ENCODE measurements around the gene TPSB2.

TPSB2 gene

DNA sequence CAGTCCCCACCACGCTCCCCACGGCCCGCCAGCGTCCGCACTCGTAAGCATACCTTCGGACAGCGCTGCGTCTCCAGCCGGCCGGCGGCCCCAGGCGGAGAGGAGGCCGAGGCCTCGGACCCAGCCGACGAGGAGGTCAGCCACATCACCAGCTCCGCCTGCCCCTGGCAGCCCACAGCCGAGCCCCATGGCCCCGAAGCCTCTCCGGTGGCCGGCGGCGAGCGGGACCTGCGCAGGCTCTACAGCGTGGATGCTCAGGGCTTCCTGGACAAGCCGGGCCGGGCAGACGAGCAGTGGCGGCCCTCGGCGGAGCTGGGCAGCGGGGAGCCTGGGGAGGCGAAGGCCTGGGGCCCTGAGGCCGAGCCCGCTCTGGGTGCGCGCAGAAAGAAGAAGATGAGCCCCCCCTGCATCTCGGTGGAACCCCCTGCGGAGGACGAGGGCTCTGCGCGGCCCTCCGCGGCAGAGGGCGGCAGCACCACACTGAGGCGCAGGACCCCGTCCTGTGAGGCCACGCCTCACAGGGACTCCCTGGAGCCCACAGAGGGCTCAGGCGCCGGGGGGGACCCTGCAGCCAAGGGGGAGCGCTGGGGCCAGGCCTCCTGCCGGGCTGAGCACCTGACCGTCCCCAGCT is 9.8 kb downstream of the TPSB2 start:
- no peak for DNase-seq (ENCODE audit: low read depth)

DNA sequence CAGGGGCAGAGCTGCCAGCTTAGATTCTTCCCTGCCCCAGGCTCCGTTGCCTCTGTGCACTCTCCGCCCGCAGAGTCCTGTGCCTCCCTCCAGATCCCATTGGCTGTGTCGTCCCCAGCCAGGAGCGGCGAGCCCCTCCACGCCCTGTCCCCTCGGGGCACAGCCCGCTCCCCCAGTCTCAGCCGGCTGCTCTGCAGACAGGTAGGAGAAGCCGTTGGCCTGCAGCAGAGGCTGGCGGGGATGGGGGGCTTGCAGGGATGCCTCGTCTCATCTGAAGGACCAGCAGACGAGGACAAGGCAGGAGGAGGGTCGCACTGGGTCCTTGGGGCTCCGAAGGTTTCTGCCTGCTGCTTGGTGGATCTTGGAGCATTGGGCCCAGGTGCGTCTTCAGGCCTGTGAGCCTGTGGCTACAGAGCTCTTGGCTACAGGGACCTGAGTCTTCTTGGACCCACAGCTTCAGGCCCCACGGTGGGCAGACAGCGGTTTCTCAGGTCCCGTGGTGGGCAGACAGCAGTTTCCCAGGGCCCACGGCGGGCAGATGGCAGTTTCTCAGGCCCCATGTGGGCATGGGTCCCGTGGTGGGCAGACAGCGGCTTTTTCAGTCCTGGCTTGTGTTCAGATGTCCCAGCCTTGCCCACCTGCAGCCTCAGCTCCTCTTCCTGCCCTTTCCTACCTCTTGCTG is 10.9 kb downstream of the TPSB2 start:
- DNase-seq (ENCODE audit: low read depth), result no peak

DNA sequence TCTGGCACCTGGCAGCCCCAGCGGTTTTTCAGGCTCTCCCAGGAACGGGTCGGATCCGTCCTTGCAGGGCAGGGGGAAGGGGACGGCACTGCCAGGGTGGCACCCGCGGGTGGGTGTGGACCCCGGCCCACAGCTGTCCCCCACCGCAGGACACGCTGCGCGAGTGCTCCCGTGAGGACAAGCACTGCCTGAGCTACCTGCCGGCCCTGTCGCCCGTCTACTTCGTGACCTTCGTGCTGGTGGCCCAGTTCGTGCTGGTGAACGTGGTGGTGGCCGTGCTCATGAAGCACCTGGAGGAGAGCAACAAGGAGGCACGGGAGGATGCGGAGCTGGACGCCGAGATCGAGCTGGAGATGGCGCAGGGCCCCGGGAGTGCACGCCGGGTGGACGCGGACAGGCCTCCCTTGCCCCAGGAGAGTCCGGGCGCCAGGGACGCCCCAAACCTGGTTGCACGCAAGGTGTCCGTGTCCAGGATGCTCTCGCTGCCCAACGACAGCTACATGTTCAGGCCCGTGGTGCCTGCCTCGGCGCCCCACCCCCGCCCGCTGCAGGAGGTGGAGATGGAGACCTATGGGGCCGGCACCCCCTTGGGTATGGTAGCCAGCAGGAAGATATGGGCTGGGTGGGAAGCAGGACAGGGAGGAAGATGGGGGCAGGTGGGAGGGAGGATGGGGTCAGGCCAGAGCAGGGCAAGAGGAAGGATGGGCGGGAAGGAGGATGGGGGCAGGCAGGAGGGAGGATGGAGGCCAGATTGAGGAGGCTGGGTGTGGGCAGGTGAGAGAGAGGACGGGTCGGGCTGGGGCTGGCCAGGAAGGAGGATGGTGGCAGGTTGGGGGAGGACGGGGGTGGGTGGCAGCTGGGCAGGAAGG is 11.7 kb downstream of the TPSB2 start:
- DNase-seq (ENCODE audit: low read depth), result no peak

DNA sequence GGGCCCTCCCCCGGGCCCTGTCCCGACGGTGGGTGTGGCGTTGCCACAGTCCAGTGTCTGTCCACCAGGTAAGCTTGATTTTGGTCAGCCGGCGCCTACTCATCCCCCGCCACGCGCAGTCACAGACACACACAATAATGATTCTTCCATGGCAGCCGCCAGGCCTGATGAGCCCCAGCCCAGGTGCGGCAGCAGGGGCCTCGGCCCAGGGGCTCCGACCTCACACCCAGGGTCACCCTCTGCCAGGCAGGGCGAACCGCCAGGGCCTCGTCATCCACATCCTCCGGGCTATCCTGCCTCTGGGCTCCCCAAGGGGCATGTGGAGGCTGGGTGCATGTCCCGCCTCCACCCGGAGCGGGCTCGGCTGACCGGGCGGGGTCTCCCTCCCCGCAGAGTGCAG is 12.5 kb downstream of the TPSB2 start:
- DNase-seq (ENCODE audit: low read depth), result no peak

DNA sequence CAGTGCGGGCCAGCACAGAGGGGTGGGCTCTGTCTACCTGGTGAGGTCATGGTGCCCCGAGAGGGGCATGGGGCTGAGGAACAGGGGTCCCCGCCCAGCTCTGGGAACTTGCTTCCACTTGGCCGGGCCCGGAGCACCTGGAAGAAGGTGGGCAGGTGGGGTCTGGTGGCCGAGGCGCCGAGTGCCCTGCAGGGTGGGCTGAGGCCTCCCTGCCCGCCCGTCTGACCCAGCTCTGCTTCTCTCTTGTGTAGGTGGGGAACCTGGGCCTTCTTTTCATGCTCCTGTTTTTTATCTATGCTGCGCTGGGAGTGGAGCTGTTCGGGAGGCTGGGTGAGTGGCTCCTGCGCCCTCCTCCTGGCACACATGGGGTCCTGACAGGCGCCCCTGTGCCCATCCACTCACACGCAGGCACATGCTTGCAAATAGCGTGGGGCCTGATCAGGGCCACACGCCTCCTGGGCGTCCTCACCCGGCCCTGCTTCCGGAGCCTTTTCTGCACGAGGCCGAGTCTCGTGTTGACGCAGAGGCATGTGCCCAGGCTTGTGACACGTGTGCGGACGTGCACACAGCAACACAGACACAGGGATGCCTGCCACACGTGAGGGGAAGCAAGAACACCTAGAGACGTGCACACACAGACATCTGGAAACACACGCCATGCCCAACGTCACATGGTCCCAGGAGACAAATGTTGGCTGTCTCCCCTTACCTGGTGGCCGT is 13.1 kb downstream of the TPSB2 start:
- DNase-seq (ENCODE audit: low read depth), result no peak

DNA sequence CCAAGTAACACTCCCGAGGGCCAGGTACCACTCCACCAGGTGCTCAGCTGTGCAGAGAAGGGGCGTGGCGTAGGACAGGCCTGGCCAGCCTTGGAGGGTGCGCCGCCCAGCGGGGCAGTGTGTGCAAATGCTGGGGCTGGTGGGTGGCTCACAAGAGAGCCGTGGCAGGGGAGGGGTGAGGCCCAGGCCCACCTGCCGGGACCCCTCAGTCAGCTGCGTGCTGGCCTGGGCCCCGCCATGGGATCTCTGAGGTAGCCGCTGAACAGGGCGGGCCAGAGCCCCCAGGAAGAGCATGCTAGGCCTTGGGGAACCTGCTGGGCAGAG is 13.7 kb downstream of the TPSB2 start:
- no peak for DNase-seq (ENCODE audit: low read depth)

DNA sequence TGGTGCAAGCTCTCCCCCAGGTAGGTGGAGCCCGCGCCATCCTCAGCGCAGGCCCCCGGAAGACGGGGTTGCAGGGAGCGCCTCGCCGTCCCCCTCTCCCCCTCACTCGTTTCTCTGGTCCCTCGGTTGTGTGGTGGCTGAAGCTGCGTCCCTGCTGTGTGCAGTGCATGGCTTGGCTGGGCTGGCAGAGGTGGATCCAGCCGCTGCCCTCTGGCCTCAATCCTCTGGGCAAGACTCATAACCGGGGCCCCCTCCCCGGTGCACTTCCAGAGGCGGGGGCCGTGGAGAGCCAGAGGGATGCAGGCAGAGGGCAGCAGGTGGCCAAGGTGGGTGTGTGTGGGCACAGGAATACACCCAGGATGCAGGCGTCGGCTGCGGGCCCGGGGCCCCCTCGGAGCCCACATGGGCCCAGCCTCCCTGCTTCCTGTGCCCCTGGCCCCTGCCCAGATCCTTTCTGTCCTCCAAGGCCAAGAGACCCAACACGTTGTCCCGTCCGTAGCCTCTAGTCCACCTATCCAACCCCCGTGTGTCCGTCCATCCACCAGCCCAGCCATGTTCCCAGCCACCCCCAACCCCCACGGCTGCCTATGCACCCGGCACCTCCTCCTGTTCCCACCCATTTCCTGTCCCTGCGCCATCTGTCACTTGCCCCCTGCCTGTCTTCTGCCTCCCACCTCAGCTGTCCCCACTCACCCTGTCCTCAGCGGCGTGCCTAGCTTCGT is 14.2 kb downstream of the TPSB2 start:
- DNase-seq (ENCODE audit: low read depth), result no peak

DNA sequence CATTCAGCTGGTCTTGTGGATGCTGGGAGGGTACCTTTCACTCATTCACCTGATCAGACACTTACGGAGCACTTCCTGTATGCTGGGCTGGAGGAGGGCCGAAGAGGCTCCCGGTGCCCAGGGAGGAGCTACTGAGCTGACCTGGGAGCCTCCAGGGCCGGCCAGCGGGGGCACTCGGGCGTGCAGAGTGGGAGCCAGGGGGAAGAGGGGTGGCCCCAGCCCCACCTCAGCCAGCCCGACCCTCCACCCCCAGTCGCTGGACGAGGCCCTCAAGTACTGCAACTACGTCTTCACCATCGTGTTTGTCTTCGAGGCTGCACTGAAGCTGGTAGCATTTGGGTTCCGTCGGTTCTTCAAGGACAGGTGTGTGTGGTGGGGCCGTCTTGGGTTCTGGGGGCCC is 15.3 kb downstream of the TPSB2 start:
- DNase-seq (ENCODE audit: low read depth), result no peak

DNA sequence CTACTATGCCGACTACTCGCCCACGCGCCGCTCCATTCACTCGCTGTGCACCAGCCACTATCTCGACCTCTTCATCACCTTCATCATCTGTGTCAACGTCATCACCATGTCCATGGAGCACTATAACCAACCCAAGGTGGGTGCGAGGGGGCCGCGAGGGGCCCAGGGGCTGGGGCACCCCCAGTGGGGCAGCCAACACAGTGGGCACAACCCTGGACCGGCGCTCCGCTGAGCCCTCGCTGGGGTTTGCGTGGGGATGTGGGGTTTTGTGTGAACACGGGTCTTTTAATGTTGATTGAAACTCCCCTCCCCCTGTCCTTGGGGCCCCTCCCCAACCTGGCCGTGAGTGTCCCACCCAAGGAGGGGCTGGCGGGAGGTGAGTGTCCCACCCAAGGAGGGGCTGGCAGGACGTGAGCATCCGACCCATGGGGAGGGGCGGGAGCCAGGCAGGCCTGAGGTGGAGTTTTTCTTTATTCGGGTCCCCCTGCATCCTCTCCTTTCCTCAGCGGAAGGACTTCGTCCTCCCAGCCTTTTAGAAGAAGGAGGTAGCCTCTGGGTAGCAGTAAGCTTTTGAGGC is 16.1 kb downstream of the TPSB2 start:
- no peak for DNase-seq (ENCODE audit: low read depth)

DNA sequence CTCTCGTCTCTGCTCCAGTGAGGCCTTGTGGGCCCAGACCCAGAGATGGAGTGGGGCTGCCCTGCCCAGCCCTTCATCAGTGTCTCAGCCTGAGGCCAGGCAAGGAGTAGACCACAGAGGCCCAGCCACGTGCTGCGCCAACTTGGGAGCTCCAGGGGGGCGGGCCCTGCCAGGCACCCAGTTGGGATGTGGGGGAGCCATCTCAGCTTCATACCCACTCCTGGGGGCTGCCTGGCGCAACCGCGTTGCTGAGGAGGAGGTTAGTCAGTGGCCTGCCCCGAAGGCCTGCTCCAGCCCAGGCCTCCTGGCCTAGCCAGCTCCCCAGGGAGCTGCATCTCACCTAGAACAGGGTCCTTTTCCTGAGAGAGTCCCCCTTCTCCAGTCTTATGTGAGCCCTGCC is 16.8 kb downstream of the TPSB2 start:
- DNase-seq (ENCODE audit: low read depth), result no peak

DNA sequence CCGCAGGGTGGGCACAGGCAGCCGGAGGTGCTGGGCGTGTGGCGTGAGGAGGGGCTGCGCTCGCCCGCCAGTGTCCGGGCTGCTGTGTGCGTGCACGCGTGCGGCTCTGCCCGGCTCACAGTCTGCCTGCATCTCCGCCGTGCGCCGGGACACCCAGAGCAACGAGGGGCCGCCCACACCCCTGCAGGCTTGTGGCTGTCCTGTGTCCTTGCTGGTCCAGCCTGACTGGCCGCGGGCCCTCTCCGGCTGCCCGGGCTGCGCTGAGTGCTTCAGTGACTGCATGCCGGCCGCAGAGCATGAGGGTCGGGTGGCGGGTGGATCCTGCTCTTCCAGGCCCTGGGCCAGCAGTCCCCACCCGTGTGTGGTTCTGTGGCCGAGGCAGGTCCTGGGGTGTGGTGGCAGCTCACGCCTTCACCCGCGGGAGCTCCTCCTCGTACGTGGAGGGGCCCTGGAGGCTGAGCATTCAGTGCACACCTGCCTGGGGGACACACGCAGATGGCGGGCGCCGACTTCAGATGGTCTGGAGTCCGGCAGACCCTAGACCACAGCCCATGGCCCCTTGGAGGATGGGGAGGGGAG is 17.3 kb downstream of the TPSB2 start:
- no peak for DNase-seq (ENCODE audit: low read depth)

DNA sequence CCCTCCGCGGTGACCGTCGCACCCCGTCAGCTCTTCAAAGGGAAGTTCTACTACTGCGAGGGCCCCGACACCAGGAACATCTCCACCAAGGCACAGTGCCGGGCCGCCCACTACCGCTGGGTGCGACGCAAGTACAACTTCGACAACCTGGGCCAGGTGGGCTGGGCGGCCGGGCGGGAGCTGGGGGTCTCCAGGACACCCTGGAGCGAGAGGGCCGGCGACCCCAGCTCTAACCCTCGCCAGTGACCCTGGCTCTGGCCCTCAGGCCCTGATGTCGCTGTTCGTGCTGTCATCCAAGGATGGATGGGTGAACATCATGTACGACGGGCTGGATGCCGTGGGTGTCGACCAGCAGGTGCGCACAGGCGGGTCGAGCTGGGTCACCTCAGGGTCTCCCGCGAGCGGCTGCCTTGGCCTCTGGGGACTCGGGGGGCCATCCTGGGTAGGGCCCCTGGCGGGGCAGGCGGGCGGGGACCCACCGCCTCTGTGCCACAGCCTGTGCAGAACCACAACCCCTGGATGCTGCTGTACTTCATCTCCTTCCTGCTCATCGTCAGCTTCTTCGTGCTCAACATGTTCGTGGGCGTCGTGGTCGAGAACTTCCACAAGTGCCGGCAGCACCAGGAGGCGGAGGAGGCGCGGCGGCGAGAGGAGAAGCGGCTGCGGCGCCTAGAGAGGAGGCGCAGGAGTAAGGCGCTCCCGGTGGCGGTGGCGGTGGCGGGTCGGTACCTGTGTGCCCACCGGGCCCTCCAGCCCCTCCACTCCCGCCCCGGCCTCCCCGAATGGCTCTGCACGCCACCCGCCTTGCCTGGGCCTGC is 18.3 kb downstream of the TPSB2 start:
- DNase-seq (ENCODE audit: low read depth), result no peak

DNA sequence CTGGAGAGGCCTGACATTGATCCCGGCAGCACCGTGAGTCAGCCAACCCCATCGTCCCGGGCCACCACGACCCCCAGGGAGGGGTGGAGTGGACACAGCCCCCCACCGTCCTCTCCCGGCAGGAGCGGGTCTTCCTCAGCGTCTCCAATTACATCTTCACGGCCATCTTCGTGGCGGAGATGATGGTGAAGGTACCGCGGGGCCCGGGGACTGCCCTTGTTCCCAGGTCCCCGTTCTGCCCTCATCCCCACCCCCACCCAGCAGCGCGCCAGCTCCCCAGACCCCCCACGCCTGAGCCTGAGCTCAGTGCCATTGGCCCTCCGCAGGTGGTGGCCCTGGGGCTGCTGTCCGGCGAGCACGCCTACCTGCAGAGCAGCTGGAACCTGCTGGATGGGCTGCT is 19.5 kb downstream of the TPSB2 start:
- no peak for DNase-seq (ENCODE audit: low read depth)

DNA sequence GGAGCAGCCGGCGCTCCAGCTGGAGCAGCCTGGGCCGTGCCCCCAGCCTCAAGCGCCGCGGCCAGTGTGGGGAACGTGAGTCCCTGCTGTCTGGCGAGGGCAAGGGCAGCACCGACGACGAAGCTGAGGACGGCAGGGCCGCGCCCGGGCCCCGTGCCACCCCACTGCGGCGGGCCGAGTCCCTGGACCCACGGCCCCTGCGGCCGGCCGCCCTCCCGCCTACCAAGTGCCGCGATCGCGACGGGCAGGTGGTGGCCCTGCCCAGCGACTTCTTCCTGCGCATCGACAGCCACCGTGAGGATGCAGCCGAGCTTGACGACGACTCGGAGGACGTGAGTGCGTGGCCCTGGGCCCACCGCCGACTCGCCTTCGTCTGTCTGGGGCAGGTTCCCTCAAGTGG is 20.9 kb downstream of the TPSB2 start:
- no peak for DNase-seq (ENCODE audit: low read depth)

DNA sequence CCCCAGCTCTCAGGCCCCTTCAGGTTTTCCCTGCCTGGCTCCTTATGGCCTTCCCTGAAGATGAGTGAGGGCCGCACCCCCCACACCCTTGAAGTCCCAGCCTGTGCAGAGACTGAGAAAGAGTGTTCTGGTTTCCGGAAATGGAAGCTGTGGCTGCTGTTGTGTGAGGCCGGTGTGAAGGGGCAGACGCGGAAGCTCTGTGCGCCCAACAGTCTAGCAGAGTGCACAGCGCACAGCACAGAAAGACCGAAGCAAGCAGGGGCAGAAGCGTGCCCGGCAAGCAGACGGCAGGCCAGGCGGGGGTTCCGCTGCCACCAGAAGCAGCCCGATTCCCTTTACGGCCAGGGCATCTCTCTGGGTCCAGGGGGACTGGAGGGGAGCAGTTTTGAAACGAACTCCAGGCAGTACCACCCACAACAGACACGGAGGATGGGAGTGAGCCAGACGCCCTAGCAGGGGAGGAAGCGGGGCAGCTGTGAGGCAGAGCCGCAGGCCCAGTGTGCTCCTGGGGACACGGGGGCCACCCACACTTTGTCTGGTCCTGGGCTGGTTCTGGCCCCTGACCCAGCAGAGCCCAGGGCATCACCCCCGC is 21.6 kb downstream of the TPSB2 start:
- no peak for DNase-seq (ENCODE audit: low read depth)

DNA sequence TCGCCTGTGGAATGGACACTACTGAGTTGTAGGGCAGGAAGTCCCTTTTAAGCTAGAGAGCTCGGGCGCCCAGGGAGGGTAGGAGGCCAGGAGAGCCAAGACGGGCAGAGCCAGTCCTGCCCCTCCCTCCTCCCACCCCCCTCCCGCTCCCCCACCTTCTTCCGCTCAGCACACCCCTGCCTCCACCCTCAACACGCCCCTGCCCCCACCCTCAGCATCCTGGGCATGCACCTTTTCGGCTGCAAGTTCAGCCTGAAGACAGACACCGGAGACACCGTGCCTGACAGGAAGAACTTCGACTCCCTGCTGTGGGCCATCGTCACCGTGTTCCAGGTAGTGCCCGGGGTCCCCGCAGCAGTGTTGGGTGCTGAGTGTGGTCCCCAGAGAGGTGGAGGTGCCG is 23.2 kb downstream of the TPSB2 start:
- DNase-seq (ENCODE audit: low read depth), result no peak

DNA sequence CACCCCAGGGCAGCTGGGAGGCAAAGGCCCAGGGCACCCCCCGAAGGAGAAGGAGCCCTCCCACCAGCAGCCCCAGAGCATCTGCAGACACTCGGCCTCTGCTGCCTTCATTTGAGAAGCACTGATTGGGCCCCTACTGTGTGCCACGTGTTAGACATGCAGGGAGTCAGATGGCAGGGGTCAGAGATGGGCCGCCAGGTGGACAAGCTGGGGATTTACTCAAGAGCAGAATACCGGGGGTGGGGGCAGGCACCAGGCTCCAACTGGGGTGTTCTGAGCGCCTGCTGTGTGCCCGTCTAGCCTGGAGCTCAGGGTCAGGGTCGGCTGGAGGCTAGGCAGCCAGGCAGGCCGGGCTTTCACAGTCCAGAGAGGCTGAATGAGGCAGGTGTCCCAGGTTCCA is 23.7 kb downstream of the TPSB2 start:
- DNase-seq (ENCODE audit: low read depth), result no peak

DNA sequence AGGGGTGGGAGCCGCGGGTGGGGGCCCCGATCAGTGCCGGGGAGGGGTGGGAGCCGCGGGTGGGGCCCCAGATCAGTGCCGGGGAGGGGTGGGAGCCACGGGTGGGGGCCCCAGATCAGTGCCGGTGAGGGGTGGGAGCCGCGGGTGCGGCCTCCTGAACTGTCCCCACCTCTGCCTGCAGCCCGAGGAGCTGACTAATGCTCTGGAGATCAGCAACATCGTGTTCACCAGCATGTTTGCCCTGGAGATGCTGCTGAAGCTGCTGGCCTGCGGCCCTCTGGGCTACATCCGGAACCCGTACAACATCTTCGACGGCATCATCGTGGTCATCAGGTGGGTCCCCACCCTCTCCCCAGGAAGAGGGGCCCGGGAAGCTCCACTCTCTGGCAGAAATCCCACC is 25.1 kb downstream of the TPSB2 start:
- no peak for DNase-seq (ENCODE audit: low read depth)

DNA sequence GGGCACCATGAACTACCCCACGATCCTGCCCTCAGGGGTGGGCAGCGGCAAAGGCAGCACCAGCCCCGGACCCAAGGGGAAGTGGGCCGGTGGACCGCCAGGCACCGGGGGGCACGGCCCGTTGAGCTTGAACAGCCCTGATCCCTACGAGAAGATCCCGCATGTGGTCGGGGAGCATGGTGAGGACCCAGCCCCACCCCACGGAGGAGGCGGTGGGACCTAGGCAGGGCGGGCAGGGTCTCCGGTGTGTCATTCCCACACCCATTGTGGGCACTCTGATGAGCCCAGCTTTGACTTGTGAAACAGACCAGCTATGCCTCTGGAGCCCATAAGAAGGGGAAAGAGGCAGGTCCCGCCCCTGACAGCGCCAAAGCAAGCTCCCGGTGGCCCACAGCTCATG is 27.7 kb downstream of the TPSB2 start:
- no peak for DNase-seq (ENCODE audit: low read depth)

DNA sequence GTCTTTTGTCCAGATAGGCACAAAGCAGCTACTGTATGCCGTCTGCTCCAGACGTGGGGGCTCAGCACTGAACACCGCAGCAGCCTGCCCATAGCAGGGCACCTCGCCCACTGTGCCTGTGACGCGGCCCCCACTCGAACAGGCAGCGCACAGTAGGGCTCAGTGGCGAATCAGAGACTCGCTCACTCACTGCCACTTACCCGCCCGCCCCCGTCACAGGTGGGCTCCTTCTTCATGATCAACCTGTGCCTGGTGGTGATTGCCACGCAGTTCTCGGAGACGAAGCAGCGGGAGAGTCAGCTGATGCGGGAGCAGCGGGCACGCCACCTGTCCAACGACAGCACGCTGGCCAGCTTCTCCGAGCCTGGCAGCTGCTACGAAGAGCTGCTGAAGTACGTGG is 28.5 kb downstream of the TPSB2 start:
- DNase-seq (ENCODE audit: low read depth), result no peak
